Stimulated activated memory B cell treated with anti-CD40 and anti-IgM and Interleukin-4, amounts not matched to agents 10 μg/mL and 1 μg/mL and 100 μg/mL, for 72 hours (primary cell): ENCODE measurements around the gene UBA6.
"Not testable (repeated sequence)": the region's sequence is repeated elsewhere in the genome, so short reads cannot be mapped to it uniquely, and the experiment has no call there.

Experiments
- ATAC-seq: fragments of 150-1000 bp; cut with Tn5 transposase; 2 replicates; pipeline ENCODE4 v1.10.0; 2021
- H3K27ac Mint-ChIP-seq: one replicate; pipeline ENCODE4 v1.8.0; 2022; ENCODE audit warnings: mild to moderate bottlenecking, mixed read lengths
- H3K27me3 Mint-ChIP-seq: one replicate; pipeline ENCODE4 v1.8.0; 2022; ENCODE audit warnings: mixed read lengths
- H3K36me3 Mint-ChIP-seq: one replicate; pipeline ENCODE4 v1.8.0; 2022; ENCODE audit warnings: mixed read lengths
- H3K4me1 Mint-ChIP-seq: one replicate; pipeline ENCODE4 v1.8.0; 2022; ENCODE audit warnings: mixed read lengths
- H3K4me3 Mint-ChIP-seq: one replicate; pipeline ENCODE4 v1.8.0; 2022; ENCODE audit warnings: mild to moderate bottlenecking, moderate library complexity, mixed read lengths
- H3K9me3 Mint-ChIP-seq: one replicate; pipeline ENCODE4 v1.8.0; 2022; ENCODE audit warnings: mixed read lengths

The UBA6 gene

GRCh38 chr4:67700738-67701516 lies at the start of gene UBA6:
UBA6 (minus strand) TSS chr4:67701155; CDS start chr4:67701119, 36 bp downstream.
- peaks cover 37% of the 10 kb centered on the region for H3K36me3 Mint-ChIP-seq
- peak; percentile 100 for ATAC-seq
- H3K27ac Mint-ChIP-seq = peak within 1 kb of the TSS; percentile 91
- peaks cover 51% of the 10 kb centered on the region for H3K4me1 Mint-ChIP-seq
- H3K27me3 Mint-ChIP-seq = no peaks in the 10 kb centered on the region
- peak within 1 kb of the TSS; percentile 93 for H3K4me3 Mint-ChIP-seq
- H3K9me3 Mint-ChIP-seq = peaks cover 5% of the 10 kb centered on the region

DNA sequence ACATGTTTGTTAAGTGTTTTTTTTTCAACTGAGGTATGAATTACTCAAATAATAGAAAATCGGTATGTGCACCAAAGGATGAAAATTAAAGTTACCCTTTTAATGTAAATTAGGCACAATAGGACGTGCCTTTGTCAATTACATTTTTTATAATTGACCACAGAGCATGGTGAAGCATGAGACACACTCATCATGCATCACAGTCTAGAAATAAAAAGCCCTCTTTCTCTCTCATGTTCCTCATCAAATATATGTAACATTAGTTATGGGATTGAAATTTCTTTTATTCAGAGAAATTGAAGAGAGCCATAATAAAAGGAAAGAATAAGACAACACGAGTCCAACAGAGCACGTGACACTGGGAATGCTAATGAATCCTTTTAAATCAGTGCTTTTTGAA lies 49.7 kb upstream of the UBA6 start:
- no peaks in the 10 kb centered on the region for H3K27me3 Mint-ChIP-seq
- ATAC-seq = no peak
- no peaks in the 10 kb centered on the region for H3K4me1 Mint-ChIP-seq
- no peak overlapping the region for H3K27ac Mint-ChIP-seq
- no peaks in the 10 kb centered on the region for H3K36me3 Mint-ChIP-seq
- H3K9me3 Mint-ChIP-seq = no peaks in the 10 kb centered on the region
- H3K4me3 Mint-ChIP-seq = no peak overlapping the region

GRCh38 chr4:67749286-67749685 lies 48.3 kb upstream of the UBA6 start:
- ATAC-seq = no peak
- Mint-ChIP-seq H3K9me3 (no peaks in the 10 kb centered on the region), H3K4me3 (no peak overlapping the region), H3K4me1 (no peaks in the 10 kb centered on the region), H3K27me3 (no peaks in the 10 kb centered on the region), H3K36me3 (no peaks in the 10 kb centered on the region), H3K27ac (no peak overlapping the region)

DNA sequence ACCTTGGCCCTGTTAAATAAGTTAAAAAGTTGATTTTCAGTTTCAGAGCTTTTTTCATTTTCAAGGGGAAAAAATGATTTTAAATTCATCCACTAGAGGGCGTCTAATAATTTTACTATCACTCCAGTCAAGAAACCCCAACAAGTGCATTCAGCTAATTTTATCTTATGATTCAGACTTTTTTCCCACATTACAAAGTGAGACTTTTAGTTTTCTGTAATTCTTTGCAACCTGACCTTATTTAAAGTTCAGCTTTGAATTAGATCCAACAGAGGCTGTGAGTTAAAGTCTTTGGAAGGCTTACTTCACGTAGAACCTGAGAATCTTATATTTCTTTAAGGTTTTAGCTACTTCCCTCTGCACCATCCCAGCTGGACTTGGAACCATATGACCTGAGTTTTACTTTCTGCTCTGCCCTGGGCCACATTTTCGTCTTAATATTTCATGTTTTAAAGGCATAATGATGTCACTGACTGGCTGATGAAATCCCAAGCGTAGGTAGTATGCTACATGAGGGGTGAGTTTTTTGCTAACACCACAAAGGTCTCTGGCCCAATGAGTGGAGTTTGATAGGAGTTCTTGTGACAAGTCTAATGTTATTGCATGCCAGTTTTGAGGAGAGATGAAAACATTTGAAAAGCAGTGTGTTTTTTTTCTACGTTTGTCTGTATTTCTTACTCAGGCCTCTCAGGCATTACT lies 46.0 kb upstream of the UBA6 start:
- Mint-ChIP-seq H3K27me3 (no peaks in the 10 kb centered on the region), H3K9me3 (no peaks in the 10 kb centered on the region), H3K27ac (no peak overlapping the region), H3K4me1 (no peaks in the 10 kb centered on the region), H3K4me3 (no peak overlapping the region), H3K36me3 (peaks cover 3% of the 10 kb centered on the region)
- ATAC-seq = no peak

GRCh38 chr4:67744561-67745283 lies 43.8 kb upstream of the UBA6 start:
- Mint-ChIP-seq H3K4me1 (no peaks in the 10 kb centered on the region), H3K9me3 (no peaks in the 10 kb centered on the region), H3K27ac (no peak overlapping the region), H3K4me3 (no peak overlapping the region), H3K27me3 (no peaks in the 10 kb centered on the region), H3K36me3 (peaks cover 7% of the 10 kb centered on the region)
- no peak for ATAC-seq

DNA sequence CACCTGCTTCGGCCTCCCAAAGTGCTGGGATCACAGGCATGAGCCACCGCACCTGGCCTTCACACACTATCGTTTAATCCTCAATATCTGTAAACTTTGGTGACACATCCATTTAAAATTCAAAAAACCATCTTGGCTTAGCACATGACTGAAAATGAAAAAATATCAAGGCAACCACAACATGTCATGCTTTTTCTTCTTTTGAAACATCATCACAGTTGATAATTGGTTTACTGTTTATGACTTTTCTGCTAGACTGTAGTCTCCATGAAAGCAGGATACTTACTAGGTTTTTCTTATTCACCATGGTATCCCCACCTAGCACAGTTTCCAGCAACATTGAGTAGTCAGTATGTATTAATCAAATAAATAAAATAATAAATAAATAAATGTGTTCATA lies 42.2 kb upstream of the UBA6 start:
- Mint-ChIP-seq H3K4me3 (no peak overlapping the region), H3K36me3 (peaks cover 7% of the 10 kb centered on the region), H3K27ac (no peak overlapping the region), H3K4me1 (no peaks in the 10 kb centered on the region), H3K27me3 (no peaks in the 10 kb centered on the region), H3K9me3 (no peaks in the 10 kb centered on the region)
- no peak for ATAC-seq

DNA sequence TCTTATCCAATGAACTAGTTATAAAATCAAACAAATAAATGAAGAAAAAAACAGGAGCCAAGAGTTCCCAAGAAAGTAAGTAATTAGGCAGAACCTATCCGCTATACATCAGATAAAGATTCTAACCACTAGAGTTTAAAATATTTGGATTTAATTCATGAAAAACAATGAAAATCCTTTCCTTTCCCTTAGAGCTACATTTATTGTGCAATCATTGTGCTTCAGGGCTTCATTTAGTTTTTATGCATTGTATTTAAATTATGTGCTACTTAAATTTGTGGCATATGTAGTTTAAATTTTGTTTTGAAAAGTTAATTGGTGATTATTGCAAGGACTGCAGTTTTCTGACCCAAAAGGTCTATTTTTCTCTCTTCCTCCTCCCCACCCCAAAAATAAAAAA lies 35.3 kb upstream of the UBA6 start:
- H3K4me3 Mint-ChIP-seq = no peak overlapping the region
- H3K4me1 Mint-ChIP-seq = no peaks in the 10 kb centered on the region
- H3K9me3 Mint-ChIP-seq = no peaks in the 10 kb centered on the region
- no peak overlapping the region for H3K27ac Mint-ChIP-seq
- ATAC-seq = no peak
- H3K27me3 Mint-ChIP-seq = no peaks in the 10 kb centered on the region
- peaks cover 21% of the 10 kb centered on the region for H3K36me3 Mint-ChIP-seq

DNA sequence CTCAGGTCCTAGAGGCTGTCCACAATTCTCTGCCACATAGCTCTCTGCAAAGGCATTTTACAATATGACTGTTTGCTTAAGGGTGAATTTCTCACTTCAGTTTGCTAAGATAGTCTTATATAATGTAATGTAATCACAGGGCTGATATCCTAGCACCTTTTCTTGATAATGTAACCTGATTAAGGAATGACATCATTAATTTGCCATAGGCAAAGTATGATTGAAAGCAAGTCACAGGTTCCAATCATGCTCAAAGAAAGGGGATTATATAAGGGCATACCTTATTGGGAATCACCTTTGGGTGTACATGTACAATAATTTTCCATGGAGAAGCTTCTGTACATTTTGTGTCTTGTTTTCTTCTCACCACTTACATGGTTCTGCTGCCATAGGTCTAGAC lies 34.4 kb upstream of the UBA6 start:
- ATAC-seq = no peak
- Mint-ChIP-seq H3K4me1 (no peaks in the 10 kb centered on the region), H3K36me3 (peaks cover 30% of the 10 kb centered on the region), H3K27me3 (no peaks in the 10 kb centered on the region), H3K4me3 (no peak overlapping the region), H3K9me3 (no peaks in the 10 kb centered on the region), H3K27ac (no peak overlapping the region)

DNA sequence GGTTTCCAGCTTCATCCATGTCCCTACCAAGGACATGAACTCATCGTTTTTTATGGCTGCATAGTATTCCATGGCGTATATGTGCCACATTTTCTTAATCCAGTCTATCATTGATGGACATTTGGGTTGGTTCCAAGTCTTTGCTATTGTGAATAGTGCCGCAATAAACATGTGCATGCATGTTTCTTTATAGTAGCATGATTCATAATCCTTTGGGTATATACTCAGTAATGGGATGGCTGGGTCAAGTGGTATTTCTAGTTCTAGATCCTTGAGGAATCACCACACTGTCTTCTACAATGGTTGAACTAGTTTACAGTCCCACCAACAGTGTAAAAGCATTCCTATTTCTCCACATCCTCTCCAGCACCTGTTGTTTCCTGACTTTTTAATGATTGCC lies 29.6 kb upstream of the UBA6 start:
- not testable (repeated sequence) for H3K4me1 Mint-ChIP-seq, H3K9me3 Mint-ChIP-seq, ATAC-seq, H3K27ac Mint-ChIP-seq, H3K4me3 Mint-ChIP-seq, H3K27me3 Mint-ChIP-seq
- peaks cover 49% of the 10 kb centered on the region for H3K36me3 Mint-ChIP-seq

DNA sequence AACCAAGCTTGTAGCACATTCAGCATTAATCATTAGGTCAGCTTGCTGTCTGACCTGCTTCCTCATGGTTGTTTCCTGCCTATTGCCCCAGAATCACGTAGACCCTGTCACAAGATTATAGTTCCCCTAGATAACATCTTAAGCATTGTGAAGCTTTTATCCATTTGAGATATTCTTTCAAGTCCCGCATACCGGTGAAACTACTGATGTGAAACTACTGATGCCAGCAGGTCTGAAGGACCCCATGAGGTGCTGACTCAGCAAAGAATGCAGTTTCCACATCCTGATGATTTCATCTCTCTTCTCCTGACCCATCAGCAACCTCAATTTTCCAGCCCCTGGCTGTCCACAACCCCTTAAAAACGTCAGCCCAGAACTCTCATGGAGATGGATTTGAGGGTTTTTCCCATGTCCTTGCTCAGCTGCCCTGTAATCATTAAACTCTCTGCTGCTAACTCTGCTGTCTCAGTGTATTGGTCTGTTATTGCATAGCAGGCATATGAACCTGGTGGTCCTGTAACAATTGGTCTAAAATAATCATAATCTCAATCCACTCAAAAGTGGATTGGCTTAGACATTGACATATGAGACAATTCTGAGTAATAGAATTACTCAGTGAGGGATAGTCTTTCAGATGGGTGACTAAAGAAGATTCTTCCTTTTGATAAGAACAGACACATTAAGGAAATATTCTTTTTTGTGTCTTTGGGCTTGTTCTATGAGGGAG lies 26.3 kb upstream of the UBA6 start:
- Mint-ChIP-seq H3K27ac (no peak overlapping the region), H3K4me3 (no peak overlapping the region), H3K27me3 (no peaks in the 10 kb centered on the region), H3K9me3 (no peaks in the 10 kb centered on the region), H3K36me3 (peaks cover 39% of the 10 kb centered on the region), H3K4me1 (no peaks in the 10 kb centered on the region)
- ATAC-seq = no peak

GRCh38 chr4:67725981-67726380 lies 25.0 kb upstream of the UBA6 start:
- Mint-ChIP-seq H3K9me3 (no peaks in the 10 kb centered on the region), H3K4me3 (no peak overlapping the region), H3K4me1 (no peaks in the 10 kb centered on the region), H3K36me3 (peaks cover 34% of the 10 kb centered on the region), H3K27me3 (no peaks in the 10 kb centered on the region), H3K27ac (no peak overlapping the region)
- no peak for ATAC-seq

DNA sequence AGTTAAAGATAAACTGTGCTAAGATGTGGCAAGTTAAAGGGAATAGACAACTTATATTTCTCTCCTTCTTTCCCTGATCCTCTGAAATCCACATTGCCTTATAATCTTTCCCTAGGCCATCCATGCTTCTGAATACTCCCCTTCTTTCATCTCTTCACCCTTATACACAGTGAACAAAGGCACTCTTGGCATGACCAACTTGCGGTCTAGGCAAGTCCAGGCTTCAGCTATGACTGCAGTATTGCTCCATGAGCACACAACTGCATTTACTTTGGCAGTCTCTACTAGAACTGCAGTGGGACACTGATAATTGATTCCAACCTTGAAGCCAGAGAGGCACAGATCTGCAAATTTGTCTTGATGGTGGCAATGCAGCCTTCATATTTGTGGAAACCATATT lies 24.2 kb upstream of the UBA6 start:
- ATAC-seq = no peak
- Mint-ChIP-seq H3K36me3 (peaks cover 31% of the 10 kb centered on the region), H3K4me3 (no peak overlapping the region), H3K4me1 (no peaks in the 10 kb centered on the region), H3K9me3 (no peaks in the 10 kb centered on the region), H3K27me3 (no peaks in the 10 kb centered on the region), H3K27ac (no peak overlapping the region)

GRCh38 chr4:67723949-67724348 lies 23.0 kb upstream of the UBA6 start:
- Mint-ChIP-seq H3K4me1 (no peaks in the 10 kb centered on the region), H3K36me3 (peaks cover 21% of the 10 kb centered on the region), H3K27me3 (no peaks in the 10 kb centered on the region), H3K27ac (no peak overlapping the region), H3K9me3 (no peaks in the 10 kb centered on the region), H3K4me3 (no peak overlapping the region)
- no peak for ATAC-seq

DNA sequence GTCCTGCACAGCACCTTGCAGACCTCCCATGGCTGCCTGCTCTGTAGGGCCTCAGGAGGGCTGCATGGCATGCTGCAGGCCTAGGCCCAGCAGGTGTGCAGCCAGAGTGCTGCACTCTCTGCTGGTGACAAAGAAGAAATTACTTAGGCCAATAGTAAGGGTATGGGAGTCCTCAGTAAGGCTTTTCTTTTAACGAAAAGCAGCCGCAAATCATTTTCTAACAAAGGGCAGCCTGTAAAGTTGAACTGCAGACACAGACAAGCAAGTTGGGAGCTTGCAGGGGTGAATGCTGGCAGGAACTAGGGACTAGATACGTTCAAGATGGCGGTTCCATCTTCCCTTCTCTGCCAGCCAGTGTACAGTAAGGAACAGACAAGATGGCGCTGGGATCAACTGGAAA lies 22.4 kb upstream of the UBA6 start:
- no peak overlapping the region for H3K4me3 Mint-ChIP-seq
- H3K4me1 Mint-ChIP-seq = no peaks in the 10 kb centered on the region
- no peak overlapping the region for H3K27ac Mint-ChIP-seq
- no peaks in the 10 kb centered on the region for H3K9me3 Mint-ChIP-seq
- no peaks in the 10 kb centered on the region for H3K27me3 Mint-ChIP-seq
- peaks cover 15% of the 10 kb centered on the region for H3K36me3 Mint-ChIP-seq
- ATAC-seq = no peak
